ENCODE results near the gene APIP.

The APIP gene

GRCh38 chr11:34857463-34857862 is 58.7 kb downstream of the APIP start:
- Mint-ChIP-seq H3K27ac (no peak overlapping the region), H3K4me3 (no peak overlapping the region), H3K9me3 (no peaks in the 10 kb centered on the region), H3K4me1 (ENCODE audit: low read depth) (no peaks in the 10 kb centered on the region), H3K27me3 (ENCODE audit: low read depth) (peaks cover 9% of the 10 kb centered on the region), H3K36me3 (ENCODE audit: low read depth) (no peaks in the 10 kb centered on the region)
- DNase-seq (ENCODE audit: low spot score): no peak

GRCh38 chr11:34856251-34856650 is 59.9 kb downstream of the APIP start:
- no peak overlapping the region for H3K4me3 Mint-ChIP-seq
- no peak overlapping the region for H3K27ac Mint-ChIP-seq
- H3K27me3 Mint-ChIP-seq (ENCODE audit: low read depth): peaks cover 17% of the 10 kb centered on the region
- H3K4me1 Mint-ChIP-seq (ENCODE audit: low read depth): no peaks in the 10 kb centered on the region
- no peaks in the 10 kb centered on the region for H3K9me3 Mint-ChIP-seq
- DNase-seq (ENCODE audit: low spot score): no peak
- no peaks in the 10 kb centered on the region for H3K36me3 Mint-ChIP-seq (ENCODE audit: low read depth)

- Mint-ChIP-seq H3K4me1 (ENCODE audit: low read depth) (no peaks in the 10 kb centered on the region), H3K36me3 (ENCODE audit: low read depth) (no peaks in the 10 kb centered on the region), H3K27ac (no peak overlapping the region), H3K4me3 (no peak overlapping the region), H3K27me3 (ENCODE audit: low read depth) (peaks cover 18% of the 10 kb centered on the region), H3K9me3 (no peaks in the 10 kb centered on the region)
- no peak for DNase-seq (ENCODE audit: low spot score)
Measured at GRCh38 chr11:34855754-34856095, 60.5 kb downstream of the APIP start.

- Mint-ChIP-seq H3K9me3 (no peaks in the 10 kb centered on the region), H3K4me1 (ENCODE audit: low read depth) (peaks cover 2% of the 10 kb centered on the region), H3K27ac (no peak overlapping the region), H3K36me3 (ENCODE audit: low read depth) (no peaks in the 10 kb centered on the region), H3K4me3 (no peak overlapping the region), H3K27me3 (ENCODE audit: low read depth) (peaks cover 21% of the 10 kb centered on the region)
- no peak for DNase-seq (ENCODE audit: low spot score)
Measured at GRCh38 chr11:34855021-34855753, 61.0 kb downstream of the APIP start.

- DNase-seq (ENCODE audit: low spot score): no peak
- H3K36me3 Mint-ChIP-seq (ENCODE audit: low read depth): no peaks in the 10 kb centered on the region
- H3K27ac Mint-ChIP-seq: no peak overlapping the region
- peaks cover 3% of the 10 kb centered on the region for H3K4me1 Mint-ChIP-seq (ENCODE audit: low read depth)
- no peaks in the 10 kb centered on the region for H3K9me3 Mint-ChIP-seq
- H3K4me3 Mint-ChIP-seq: no peak overlapping the region
- peaks cover 35% of the 10 kb centered on the region for H3K27me3 Mint-ChIP-seq (ENCODE audit: low read depth)
Measured at GRCh38 chr11:34851916-34852315, 64.3 kb downstream of the APIP start.

GRCh38 chr11:34850334-34850733 is 65.8 kb downstream of the APIP start:
- no peak overlapping the region for H3K27ac Mint-ChIP-seq
- peaks cover 38% of the 10 kb centered on the region for H3K27me3 Mint-ChIP-seq (ENCODE audit: low read depth)
- H3K4me1 Mint-ChIP-seq (ENCODE audit: low read depth): peaks cover 3% of the 10 kb centered on the region
- DNase-seq (ENCODE audit: low spot score): no peak
- H3K9me3 Mint-ChIP-seq: no peaks in the 10 kb centered on the region
- H3K4me3 Mint-ChIP-seq: no peak overlapping the region
- no peaks in the 10 kb centered on the region for H3K36me3 Mint-ChIP-seq (ENCODE audit: low read depth)

- peaks cover 3% of the 10 kb centered on the region for H3K4me1 Mint-ChIP-seq (ENCODE audit: low read depth)
- peaks cover 23% of the 10 kb centered on the region for H3K27me3 Mint-ChIP-seq (ENCODE audit: low read depth)
Measured at GRCh38 chr11:34846467-34846866, 69.7 kb downstream of the APIP start.

GRCh38 chr11:34844463-34845112 is 71.6 kb downstream of the APIP start:
- Mint-ChIP-seq H3K4me1 (ENCODE audit: low read depth) (no peaks in the 10 kb centered on the region), H3K27me3 (ENCODE audit: low read depth) (peaks cover 22% of the 10 kb centered on the region), H3K4me3 (no peak overlapping the region), H3K27ac (no peak overlapping the region), H3K9me3 (no peaks in the 10 kb centered on the region), H3K36me3 (ENCODE audit: low read depth) (no peaks in the 10 kb centered on the region)
- DNase-seq (ENCODE audit: low spot score): no peak

More at GRCh38 chr11:34846467-34846866, 69.7 kb downstream of the APIP start:
- H3K27ac Mint-ChIP-seq: no peak overlapping the region
- H3K4me3 Mint-ChIP-seq: no peak overlapping the region
- H3K36me3 Mint-ChIP-seq (ENCODE audit: low read depth): no peaks in the 10 kb centered on the region
- no peak for DNase-seq (ENCODE audit: low spot score)
- no peaks in the 10 kb centered on the region for H3K9me3 Mint-ChIP-seq

GRCh38 chr11:34843271-34843670 is 72.9 kb downstream of the APIP start:
- DNase-seq (ENCODE audit: low spot score): no peak
- peaks cover 23% of the 10 kb centered on the region for H3K27me3 Mint-ChIP-seq (ENCODE audit: low read depth)
- no peaks in the 10 kb centered on the region for H3K9me3 Mint-ChIP-seq
- no peaks in the 10 kb centered on the region for H3K4me1 Mint-ChIP-seq (ENCODE audit: low read depth)
- no peak overlapping the region for H3K4me3 Mint-ChIP-seq
- H3K27ac Mint-ChIP-seq: no peak overlapping the region
- no peaks in the 10 kb centered on the region for H3K36me3 Mint-ChIP-seq (ENCODE audit: low read depth)

- H3K9me3 Mint-ChIP-seq: no peaks in the 10 kb centered on the region
- H3K36me3 Mint-ChIP-seq (ENCODE audit: low read depth): no peaks in the 10 kb centered on the region
- no peak overlapping the region for H3K4me3 Mint-ChIP-seq
- H3K4me1 Mint-ChIP-seq (ENCODE audit: low read depth): no peaks in the 10 kb centered on the region
- no peak overlapping the region for H3K27ac Mint-ChIP-seq
- no peak for DNase-seq (ENCODE audit: low spot score)
- H3K27me3 Mint-ChIP-seq (ENCODE audit: low read depth): peaks cover 20% of the 10 kb centered on the region
Measured at GRCh38 chr11:34840736-34841386, 75.3 kb downstream of the APIP start.

- no peaks in the 10 kb centered on the region for H3K36me3 Mint-ChIP-seq (ENCODE audit: low read depth)
- no peaks in the 10 kb centered on the region for H3K4me1 Mint-ChIP-seq (ENCODE audit: low read depth)
- no peak overlapping the region for H3K27ac Mint-ChIP-seq
- DNase-seq (ENCODE audit: low spot score): no peak
- no peak overlapping the region for H3K4me3 Mint-ChIP-seq
- H3K27me3 Mint-ChIP-seq (ENCODE audit: low read depth): peaks cover 22% of the 10 kb centered on the region
- no peaks in the 10 kb centered on the region for H3K9me3 Mint-ChIP-seq
Measured at GRCh38 chr11:34839969-34840368, 76.2 kb downstream of the APIP start.

GRCh38 chr11:34836958-34837856 is 79.0 kb downstream of the APIP start:
- no peak for DNase-seq (ENCODE audit: low spot score)
- no peak overlapping the region for H3K27ac Mint-ChIP-seq
- H3K27me3 Mint-ChIP-seq (ENCODE audit: low read depth): peaks cover 22% of the 10 kb centered on the region
- H3K4me1 Mint-ChIP-seq (ENCODE audit: low read depth): no peaks in the 10 kb centered on the region
- H3K4me3 Mint-ChIP-seq: no peak overlapping the region
- H3K9me3 Mint-ChIP-seq: no peaks in the 10 kb centered on the region
- no peaks in the 10 kb centered on the region for H3K36me3 Mint-ChIP-seq (ENCODE audit: low read depth)

- Mint-ChIP-seq H3K4me3 (no peak overlapping the region), H3K4me1 (ENCODE audit: low read depth) (no peaks in the 10 kb centered on the region), H3K27me3 (ENCODE audit: low read depth) (peaks cover 13% of the 10 kb centered on the region), H3K36me3 (ENCODE audit: low read depth) (no peaks in the 10 kb centered on the region), H3K27ac (no peak overlapping the region), H3K9me3 (no peaks in the 10 kb centered on the region)
- DNase-seq (ENCODE audit: low spot score): no peak
Measured at GRCh38 chr11:34833602-34834001, 82.6 kb downstream of the APIP start.

Data from T-helper 2 cell treated with Interferon-gamma antibody and Interleukin-4, amounts not matched to agents 5 μg/mL and 100 μg/mL, for 36 hours (primary cell).